Measurements from ENCODE around the gene TP53I13.

TP53I13 gene

GRCh38 chr17:29572691-29573557, 4.4 kb downstream of the TP53I13 start:
- peak; percentile 91 for TF ChIP-seq CTCF (IDR thresholded peaks at IDR 0.05; ENCODE audit: borderline replicate concordance, control extremely low read depth, extremely low read depth, insufficient read depth, missing control alignments)
- DNase-seq (ENCODE audit: low spot score) = peak; percentile 85
- in situ Hi-C loops (cut with MboI; ENCODE audit: low sequenced_read_pairs, unreplicated experiment) = no loop called here

- DNase-seq (ENCODE audit: low spot score) = no peak
- no peak for TF ChIP-seq CTCF (IDR thresholded peaks at IDR 0.05; ENCODE audit: borderline replicate concordance, control extremely low read depth, extremely low read depth, insufficient read depth, missing control alignments)
- in situ Hi-C loops (cut with MboI; ENCODE audit: low sequenced_read_pairs, unreplicated experiment) = no loop called here
Observed at GRCh38 chr17:29573558-29573869, 5.0 kb downstream of the TP53I13 start.

GRCh38 chr17:29573871-29574731, 5.6 kb downstream of the TP53I13 start:
- TF ChIP-seq CTCF (IDR thresholded peaks at IDR 0.05; ENCODE audit: borderline replicate concordance, control extremely low read depth, extremely low read depth, insufficient read depth, missing control alignments) = no peak
- DNase-seq (ENCODE audit: low spot score) = no peak
- in situ Hi-C loops (cut with MboI; ENCODE audit: low sequenced_read_pairs, unreplicated experiment) = no loop called here

- in situ Hi-C loops (cut with MboI; ENCODE audit: low sequenced_read_pairs, unreplicated experiment) = no loop called here
- TF ChIP-seq CTCF (IDR thresholded peaks at IDR 0.05; ENCODE audit: borderline replicate concordance, control extremely low read depth, extremely low read depth, insufficient read depth, missing control alignments) = no peak
- no peak for DNase-seq (ENCODE audit: low spot score)
Observed at GRCh38 chr17:29574732-29575510, 6.4 kb downstream of the TP53I13 start.

GRCh38 chr17:29575511-29576213, 7.2 kb downstream of the TP53I13 start:
- DNase-seq (ENCODE audit: low spot score) = no peak
- TF ChIP-seq CTCF (IDR thresholded peaks at IDR 0.05; ENCODE audit: borderline replicate concordance, control extremely low read depth, extremely low read depth, insufficient read depth, missing control alignments) = no peak
- in situ Hi-C loops (cut with MboI; ENCODE audit: low sequenced_read_pairs, unreplicated experiment) = no loop called here
